Chondrocyte (in vitro differentiated cells): ENCODE measurements around the gene PRELID1. TPM values are rescaled to one million over a fixed set of nuclear protein-coding genes. Genes with fewer than 3 reads are reported as not detected.

Experiments
- DNase-seq: peaks from one replicate; pipeline ENCODE4 v3.0.0; 2021; ENCODE audit warnings: mixed read lengths, low spot score
- H3K27ac Mint-ChIP-seq: one replicate; pipeline ENCODE4 v1.8.0; 2021; ENCODE audit warnings: mild to moderate bottlenecking, moderate library complexity, mixed read lengths; ENCODE audit not compliant: unreplicated experiment
- H3K27me3 Mint-ChIP-seq: 2 replicates; pipeline ENCODE4 v1.8.0; 2021; ENCODE audit warnings: low read depth, mixed read lengths
- H3K36me3 Mint-ChIP-seq: 2 replicates; pipeline ENCODE4 v1.8.0; 2021; ENCODE audit warnings: low read depth, mixed read lengths
- H3K4me1 Mint-ChIP-seq: 2 replicates; pipeline ENCODE4 v1.8.0; 2021; ENCODE audit warnings: low read depth, mild to moderate bottlenecking, mixed read lengths
- H3K4me3 Mint-ChIP-seq: one replicate; pipeline ENCODE4 v1.8.0; 2021; ENCODE audit warnings: mild to moderate bottlenecking, moderate library complexity, mixed read lengths; ENCODE audit not compliant: unreplicated experiment
- H3K9me3 Mint-ChIP-seq: 2 replicates; pipeline ENCODE4 v1.8.0; 2021; ENCODE audit warnings: low read depth, mixed read lengths
- total RNA-seq: library from RNA; stranded (reverse); gene quantifications from 3 replicates; pipeline ENCODE4 v1.2.1, GENCODE V29; 2021
- TF ChIP-seq, protein P1 (sequence below): fragments of 200-600 bp; sonication (generic); IDR thresholded peaks from 2 replicates; pipeline ENCODE4 v1.5.0; 2021; ENCODE audit warnings: antibody characterized with exemption, mild to moderate bottlenecking, moderate library complexity

The PRELID1 gene
- total RNA-seq, 1 donor from 2014 or later = 109 TPM

DNA sequence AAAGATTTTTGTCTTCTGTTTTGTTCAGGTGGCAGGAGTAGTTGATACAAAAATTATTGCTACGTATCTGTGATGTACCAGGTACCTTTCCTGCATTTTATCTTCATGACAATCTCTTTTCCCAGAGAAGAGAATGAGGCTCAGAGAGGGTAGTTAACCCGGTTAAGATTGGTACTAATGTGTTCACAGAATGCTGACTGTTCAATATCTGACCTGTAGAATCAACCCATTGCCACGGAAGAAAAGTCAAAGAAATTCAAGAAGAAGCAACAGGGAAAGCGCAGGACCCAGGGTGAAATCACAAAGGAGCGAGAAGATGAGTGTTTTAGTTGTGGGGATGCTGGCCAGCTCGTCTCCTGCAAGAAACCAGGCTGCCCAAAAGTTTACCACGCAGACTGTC lies 11.9 kb upstream of the PRELID1 start:
- Mint-ChIP-seq H3K4me1 (no peaks in the 10 kb centered on the region), H3K36me3 (peaks cover 27% of the 10 kb centered on the region), H3K9me3 (no peaks in the 10 kb centered on the region), H3K27me3 (no peaks in the 10 kb centered on the region), H3K27ac (no peak overlapping the region), H3K4me3 (no peak overlapping the region)
- no peak for DNase-seq
- TF ChIP-seq, protein P1, sequence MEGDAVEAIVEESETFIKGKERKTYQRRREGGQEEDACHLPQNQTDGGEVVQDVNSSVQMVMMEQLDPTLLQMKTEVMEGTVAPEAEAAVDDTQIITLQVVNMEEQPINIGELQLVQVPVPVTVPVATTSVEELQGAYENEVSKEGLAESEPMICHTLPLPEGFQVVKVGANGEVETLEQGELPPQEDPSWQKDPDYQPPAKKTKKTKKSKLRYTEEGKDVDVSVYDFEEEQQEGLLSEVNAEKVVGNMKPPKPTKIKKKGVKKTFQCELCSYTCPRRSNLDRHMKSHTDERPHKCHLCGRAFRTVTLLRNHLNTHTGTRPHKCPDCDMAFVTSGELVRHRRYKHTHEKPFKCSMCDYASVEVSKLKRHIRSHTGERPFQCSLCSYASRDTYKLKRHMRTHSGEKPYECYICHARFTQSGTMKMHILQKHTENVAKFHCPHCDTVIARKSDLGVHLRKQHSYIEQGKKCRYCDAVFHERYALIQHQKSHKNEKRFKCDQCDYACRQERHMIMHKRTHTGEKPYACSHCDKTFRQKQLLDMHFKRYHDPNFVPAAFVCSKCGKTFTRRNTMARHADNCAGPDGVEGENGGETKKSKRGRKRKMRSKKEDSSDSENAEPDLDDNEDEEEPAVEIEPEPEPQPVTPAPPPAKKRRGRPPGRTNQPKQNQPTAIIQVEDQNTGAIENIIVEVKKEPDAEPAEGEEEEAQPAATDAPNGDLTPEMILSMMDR = no peak

DNA sequence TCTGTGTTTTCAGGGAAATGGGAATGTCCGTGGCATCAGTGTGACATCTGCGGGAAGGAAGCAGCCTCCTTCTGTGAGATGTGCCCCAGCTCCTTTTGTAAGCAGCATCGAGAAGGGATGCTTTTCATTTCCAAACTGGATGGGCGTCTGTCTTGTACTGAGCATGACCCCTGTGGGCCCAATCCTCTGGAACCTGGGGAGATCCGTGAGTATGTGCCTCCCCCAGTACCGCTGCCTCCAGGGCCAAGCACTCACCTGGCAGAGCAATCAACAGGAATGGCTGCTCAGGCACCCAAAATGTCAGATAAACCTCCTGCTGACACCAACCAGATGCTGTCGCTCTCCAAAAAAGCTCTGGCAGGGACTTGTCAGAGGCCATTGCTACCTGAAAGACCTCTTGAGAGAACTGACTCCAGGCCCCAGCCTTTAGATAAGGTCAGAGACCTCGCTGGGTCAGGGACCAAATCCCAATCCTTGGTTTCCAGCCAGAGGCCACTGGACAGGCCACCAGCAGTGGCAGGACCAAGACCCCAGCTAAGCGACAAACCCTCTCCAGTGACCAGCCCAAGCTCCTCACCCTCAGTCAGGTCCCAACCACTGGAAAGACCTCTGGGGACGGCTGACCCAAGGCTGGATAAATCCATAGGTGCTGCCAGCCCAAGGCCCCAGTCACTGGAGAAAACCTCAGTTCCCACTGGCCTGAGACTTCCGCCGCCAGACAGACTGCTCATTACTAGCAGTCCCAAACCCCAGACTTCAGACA lies 9.6 kb upstream of the PRELID1 start:
- peaks cover 25% of the 10 kb centered on the region for H3K36me3 Mint-ChIP-seq
- DNase-seq = no peak
- peaks cover 2% of the 10 kb centered on the region for H3K4me1 Mint-ChIP-seq
- no peaks in the 10 kb centered on the region for H3K9me3 Mint-ChIP-seq
- TF ChIP-seq, protein P1 = no peak
- no peak overlapping the region for H3K4me3 Mint-ChIP-seq
- H3K27ac Mint-ChIP-seq = no peak overlapping the region
- H3K27me3 Mint-ChIP-seq = no peaks in the 10 kb centered on the region

DNA sequence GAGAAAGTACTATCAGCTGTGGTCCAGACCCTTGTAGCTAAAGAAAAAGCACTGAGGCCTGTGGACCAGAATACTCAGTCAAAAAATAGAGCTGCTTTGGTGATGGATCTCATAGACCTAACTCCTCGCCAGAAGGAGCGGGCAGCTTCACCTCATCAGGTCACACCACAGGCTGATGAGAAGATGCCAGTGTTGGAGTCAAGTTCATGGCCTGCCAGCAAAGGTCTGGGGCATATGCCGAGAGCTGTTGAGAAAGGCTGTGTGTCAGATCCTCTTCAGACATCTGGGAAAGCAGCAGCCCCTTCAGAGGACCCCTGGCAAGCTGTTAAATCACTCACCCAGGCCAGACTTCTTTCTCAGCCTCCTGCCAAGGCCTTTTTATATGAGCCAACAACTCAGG lies 9.0 kb upstream of the PRELID1 start:
- H3K27me3 Mint-ChIP-seq = no peaks in the 10 kb centered on the region
- peaks cover 22% of the 10 kb centered on the region for H3K36me3 Mint-ChIP-seq
- no peaks in the 10 kb centered on the region for H3K9me3 Mint-ChIP-seq
- H3K4me3 Mint-ChIP-seq = no peak overlapping the region
- TF ChIP-seq, protein P1 = no peak
- H3K27ac Mint-ChIP-seq = no peak overlapping the region
- H3K4me1 Mint-ChIP-seq = peaks cover 5% of the 10 kb centered on the region
- DNase-seq = no peak

DNA sequence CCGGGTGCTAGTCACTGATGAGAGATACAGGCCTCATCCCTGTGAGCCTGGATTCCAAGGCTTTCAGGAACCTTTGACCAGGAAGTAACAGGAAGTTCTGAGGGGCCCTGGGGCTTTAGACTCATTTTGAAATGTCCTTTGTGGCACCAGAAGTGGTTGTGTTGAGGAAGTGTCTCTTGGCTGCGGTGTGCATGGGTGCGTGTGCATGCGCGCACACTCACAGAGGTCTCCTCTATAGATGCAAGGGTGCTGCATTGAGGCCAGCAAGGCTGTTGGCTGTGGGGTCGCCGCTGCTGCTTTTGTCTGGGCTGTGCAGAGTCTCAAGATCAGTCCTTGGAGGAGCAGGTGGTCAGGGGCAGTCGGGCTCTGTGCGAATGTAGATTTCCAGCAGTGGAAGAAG lies 7.7 kb upstream of the PRELID1 start:
- DNase-seq = no peak
- Mint-ChIP-seq H3K4me3 (no peak overlapping the region), H3K27ac (no peak overlapping the region), H3K36me3 (peaks cover 20% of the 10 kb centered on the region), H3K4me1 (peaks cover 16% of the 10 kb centered on the region), H3K27me3 (no peaks in the 10 kb centered on the region), H3K9me3 (no peaks in the 10 kb centered on the region)
- TF ChIP-seq, protein P1 = no peak

DNA sequence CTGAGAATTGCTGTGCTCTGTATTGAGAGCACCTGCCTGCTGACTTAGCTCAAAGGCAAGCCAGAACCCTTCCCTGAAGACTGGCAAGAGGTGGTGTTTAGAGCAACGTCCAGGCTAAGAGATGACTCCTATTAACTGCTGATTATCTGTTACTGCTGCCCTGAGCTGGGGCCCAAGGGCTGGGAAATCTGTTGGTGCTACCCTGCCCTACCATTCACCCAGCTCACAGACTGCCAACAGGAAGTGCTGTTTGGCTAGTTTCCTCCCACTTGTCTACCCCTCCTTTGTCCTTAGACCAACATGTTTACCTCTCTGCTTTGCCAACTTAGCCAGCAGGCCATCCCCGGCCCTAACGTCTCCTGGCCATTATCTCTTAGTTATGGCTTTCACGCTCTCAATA lies 7.0 kb upstream of the PRELID1 start:
- TF ChIP-seq, protein P1 = no peak
- H3K27ac Mint-ChIP-seq = peak overlapping the region; percentile 27
- no peak overlapping the region for H3K4me3 Mint-ChIP-seq
- no peak for DNase-seq
- peaks cover 19% of the 10 kb centered on the region for H3K36me3 Mint-ChIP-seq
- no peaks in the 10 kb centered on the region for H3K9me3 Mint-ChIP-seq
- no peaks in the 10 kb centered on the region for H3K27me3 Mint-ChIP-seq
- peaks cover 21% of the 10 kb centered on the region for H3K4me1 Mint-ChIP-seq
